Retinal pigment epithelial cell (primary cell): ENCODE data around the gene VPS25.

Experiments used
- DNase-seq: peaks from one replicate; pipeline ENCODE4 v3.0.0-alpha.2; 2010; ENCODE audit warnings: low read depth
- H3K4me3 ChIP-seq: 2 replicates; pipeline ENCODE4 v1.5.1; 2011; ENCODE audit warnings: mild to moderate bottlenecking, low read length, control low read depth, moderate library complexity
- TF ChIP-seq, protein P1 (sequence below): conservative IDR thresholded peaks from 2 replicates; pipeline ENCODE4 v1.5.1; 2011; ENCODE audit warnings: low read depth, low read length, control low read depth, inconsistent platforms

Gene VPS25

DNA sequence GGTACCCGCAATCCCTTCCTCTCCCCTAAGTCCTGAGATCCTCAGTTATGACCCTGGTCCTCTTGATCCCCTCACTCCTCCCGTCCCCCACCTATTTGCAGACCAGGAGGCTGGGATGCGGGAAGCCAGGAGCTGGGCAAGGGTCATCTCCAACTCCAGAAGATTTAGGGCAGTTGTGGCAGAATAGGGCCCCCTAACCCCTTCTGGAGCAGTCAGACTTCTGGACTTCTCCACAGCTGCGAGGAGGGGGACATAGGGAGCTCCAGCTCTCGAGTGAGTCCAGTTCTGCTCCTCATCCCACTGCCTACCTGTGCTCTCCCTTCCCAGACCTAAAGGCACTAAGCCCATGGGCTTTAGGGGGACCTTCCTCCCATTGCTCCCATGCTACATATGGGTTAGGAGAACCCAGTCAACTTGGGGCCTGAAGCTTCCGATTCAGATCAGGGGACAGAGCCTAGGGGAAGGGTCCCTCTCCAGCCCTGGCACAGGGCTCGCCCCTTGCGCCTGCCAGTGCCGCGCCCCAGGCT, 8.5 kb downstream of the VPS25 start:
- DNase-seq, result no peak
- H3K4me3 ChIP-seq, result no peak overlapping the region
- TF ChIP-seq, protein P1, sequence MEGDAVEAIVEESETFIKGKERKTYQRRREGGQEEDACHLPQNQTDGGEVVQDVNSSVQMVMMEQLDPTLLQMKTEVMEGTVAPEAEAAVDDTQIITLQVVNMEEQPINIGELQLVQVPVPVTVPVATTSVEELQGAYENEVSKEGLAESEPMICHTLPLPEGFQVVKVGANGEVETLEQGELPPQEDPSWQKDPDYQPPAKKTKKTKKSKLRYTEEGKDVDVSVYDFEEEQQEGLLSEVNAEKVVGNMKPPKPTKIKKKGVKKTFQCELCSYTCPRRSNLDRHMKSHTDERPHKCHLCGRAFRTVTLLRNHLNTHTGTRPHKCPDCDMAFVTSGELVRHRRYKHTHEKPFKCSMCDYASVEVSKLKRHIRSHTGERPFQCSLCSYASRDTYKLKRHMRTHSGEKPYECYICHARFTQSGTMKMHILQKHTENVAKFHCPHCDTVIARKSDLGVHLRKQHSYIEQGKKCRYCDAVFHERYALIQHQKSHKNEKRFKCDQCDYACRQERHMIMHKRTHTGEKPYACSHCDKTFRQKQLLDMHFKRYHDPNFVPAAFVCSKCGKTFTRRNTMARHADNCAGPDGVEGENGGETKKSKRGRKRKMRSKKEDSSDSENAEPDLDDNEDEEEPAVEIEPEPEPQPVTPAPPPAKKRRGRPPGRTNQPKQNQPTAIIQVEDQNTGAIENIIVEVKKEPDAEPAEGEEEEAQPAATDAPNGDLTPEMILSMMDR, result no peak

DNA sequence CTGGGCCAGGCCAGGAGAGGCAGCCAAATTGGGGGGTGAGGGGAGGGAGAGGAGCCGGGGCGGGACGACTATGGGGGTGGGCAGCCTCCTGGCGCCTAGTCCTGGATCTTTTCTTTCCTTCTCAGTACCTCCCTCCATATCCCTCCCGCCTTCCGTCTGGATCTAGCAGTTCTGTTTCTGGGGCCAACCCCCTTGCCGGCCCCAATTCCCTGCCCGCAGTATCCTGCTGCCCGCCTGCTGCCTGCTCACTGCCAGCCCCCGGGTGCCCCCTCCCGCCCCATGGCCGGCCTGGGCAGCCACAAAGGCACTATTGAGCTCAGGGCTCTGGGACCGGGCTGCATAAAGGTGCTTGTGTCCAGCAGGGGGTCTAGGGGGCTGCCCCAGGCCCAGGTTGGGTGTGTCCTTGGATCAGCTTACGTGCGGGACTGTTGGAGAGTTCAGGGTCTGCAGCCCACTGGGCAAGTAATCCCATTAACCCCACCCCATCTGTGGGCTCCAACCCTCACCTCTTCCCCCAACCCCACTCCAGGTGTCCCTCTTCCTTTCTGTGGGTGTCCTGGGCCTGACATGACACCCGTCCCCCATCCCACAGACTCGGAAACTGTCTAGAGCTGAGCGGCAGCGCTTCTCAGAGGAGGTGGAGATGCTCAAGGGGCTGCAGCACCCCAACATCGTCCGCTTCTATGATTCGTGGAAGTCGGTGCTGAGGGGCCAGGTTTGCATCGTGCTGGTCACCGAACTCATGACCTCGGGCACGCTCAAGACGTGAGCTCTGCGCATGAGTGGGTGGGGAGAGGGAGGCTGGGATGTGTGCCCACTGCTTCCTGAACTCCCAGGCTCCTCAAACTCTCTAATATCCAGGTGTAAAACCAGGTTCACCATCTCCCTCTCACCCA, 9.2 kb downstream of the VPS25 start:
- TF ChIP-seq, protein P1, result no peak
- no peak for DNase-seq
- H3K4me3 ChIP-seq, result no peak overlapping the region

DNA sequence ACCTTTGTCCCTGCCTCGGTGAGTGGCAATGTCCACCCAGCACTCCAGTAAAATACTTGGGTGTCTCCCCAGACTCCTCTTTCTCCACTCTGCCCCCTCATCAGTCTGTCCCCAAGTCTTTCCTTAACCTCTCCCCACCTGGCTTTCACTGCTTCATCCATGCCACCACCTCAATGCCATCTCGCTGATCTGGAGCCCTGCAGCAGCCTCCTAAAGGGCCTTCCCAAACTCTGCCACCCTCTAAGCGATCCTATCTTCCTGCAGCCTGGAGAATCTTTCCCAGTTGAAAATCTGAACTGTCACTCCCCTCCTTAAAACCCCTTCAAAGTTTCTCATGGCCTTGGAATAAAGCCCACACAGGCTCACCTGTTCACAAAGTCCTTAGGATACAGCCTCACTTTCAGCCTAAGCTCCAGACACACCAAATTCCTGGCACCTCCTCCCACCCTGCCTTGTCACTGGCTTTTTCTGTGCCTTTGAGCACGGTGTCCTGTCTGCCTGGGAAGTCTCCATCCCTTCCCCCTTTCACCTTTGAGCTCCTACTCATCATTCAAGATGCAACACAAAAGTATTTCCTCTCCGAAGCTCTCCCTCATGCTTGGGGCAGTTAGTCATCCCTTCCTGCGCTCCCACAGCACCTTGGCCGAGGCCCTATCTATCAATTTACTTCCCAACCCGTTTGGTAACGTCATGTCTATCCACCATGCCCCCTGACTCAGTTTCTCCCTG, 10.0 kb downstream of the VPS25 start:
- no peak overlapping the region for H3K4me3 ChIP-seq
- TF ChIP-seq, protein P1, result no peak

DNA sequence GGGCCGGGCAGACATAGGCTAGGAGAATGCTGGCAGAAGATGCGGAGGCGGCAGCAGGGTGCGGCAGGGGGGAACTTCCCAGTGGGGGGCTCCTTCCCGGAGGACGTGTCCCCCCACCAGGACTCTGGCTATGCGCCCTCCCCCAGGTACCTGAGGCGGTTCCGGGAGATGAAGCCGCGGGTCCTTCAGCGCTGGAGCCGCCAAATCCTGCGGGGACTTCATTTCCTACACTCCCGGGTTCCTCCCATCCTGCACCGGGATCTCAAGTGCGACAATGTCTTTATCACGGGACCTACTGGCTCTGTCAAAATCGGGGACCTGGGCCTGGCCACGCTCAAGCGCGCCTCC, 10.5 kb downstream of the VPS25 start:
- H3K4me3 ChIP-seq, result no peak overlapping the region
- TF ChIP-seq, protein P1, result no peak
- DNase-seq, result no peak

More for the DNA sequence above, 10.0 kb downstream of the VPS25 start:
- DNase-seq, result no peak

DNA sequence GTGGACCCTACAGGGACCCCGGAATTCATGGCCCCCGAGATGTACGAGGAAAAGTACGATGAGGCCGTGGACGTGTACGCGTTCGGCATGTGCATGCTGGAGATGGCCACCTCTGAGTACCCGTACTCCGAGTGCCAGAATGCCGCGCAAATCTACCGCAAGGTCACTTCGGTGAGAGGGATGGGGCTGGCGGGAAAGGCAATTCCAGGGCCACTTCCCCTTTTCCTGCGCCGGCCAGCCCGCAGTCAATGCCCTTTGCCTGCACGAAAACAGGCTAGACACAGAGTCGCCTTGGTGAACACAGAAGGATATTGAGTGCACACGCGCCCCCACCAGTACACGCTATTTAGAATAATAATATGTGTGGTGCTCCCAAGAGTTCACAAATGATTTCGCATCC, 11.2 kb downstream of the VPS25 start:
- DNase-seq, result no peak
- H3K4me3 ChIP-seq, result no peak overlapping the region
- TF ChIP-seq, protein P1, result no peak

DNA sequence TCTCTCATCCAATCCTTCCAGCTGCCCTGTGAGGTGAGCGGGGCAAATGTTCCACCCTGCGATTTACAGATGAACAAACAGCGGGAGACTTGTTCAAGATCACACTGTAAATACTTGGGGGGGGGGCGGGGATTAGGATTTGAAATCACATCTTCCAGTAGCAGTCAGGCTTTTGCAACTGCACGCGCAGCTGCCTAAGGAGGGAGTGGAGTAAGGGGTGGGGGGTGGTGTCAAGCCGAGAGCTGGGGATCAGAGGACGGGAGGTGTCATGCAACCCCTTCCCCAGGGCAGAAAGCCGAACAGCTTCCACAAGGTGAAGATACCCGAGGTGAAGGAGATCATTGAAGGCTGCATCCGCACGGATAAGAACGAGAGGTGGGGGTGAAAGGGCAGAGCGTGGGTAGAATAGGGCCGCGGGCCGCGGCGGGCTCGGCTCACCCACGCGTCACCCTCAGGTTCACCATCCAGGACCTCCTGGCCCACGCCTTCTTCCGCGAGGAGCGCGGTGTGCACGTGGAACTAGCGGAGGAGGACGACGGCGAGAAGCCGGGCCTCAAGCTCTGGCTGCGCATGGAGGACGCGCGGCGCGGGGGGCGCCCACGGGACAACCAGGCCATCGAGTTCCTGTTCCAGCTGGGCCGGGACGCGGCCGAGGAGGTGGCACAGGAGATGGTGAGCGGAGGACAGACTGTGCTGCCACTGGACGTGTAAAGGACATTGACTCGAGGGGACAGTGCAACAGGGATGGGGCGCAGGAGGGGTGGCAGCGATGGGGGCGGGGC, 11.8 kb downstream of the VPS25 start:
- TF ChIP-seq, protein P1, result no peak
- no peak overlapping the region for H3K4me3 ChIP-seq
- DNase-seq, result no peak
